ENCODE data around the gene WDR86.
A peak's percentile ranks its signal among the peaks of the same experiment; 100 is the strongest.

WDR86 gene

GRCh38 chr7:151426904-151427704 lies 17.3 kb upstream of the WDR86 start:
- DNase-seq = no peak

- peak; percentile 29 for DNase-seq
Measured at GRCh38 chr7:151426441-151426903, 16.6 kb upstream of the WDR86 start.

- no peak for DNase-seq
Measured at GRCh38 chr7:151425670-151426440, 16.0 kb upstream of the WDR86 start.

- no peak for DNase-seq
Measured at GRCh38 chr7:151424799-151425198, 15.0 kb upstream of the WDR86 start.

- DNase-seq = no peak
Measured at GRCh38 chr7:151423936-151424335, 14.1 kb upstream of the WDR86 start.

GRCh38 chr7:151423226-151423625 lies 13.4 kb upstream of the WDR86 start:
- no peak for DNase-seq

- no peak for DNase-seq
Measured at GRCh38 chr7:151422212-151422611, 12.4 kb upstream of the WDR86 start.

- no peak for DNase-seq
Measured at GRCh38 chr7:151420144-151420543, 10.3 kb upstream of the WDR86 start.

- no peak for DNase-seq
Measured at GRCh38 chr7:151416941-151417315, 7.1 kb upstream of the WDR86 start.

GRCh38 chr7:151416112-151416940 lies 6.5 kb upstream of the WDR86 start:
- DNase-seq = no peak

GRCh38 chr7:151415375-151416105 lies 5.7 kb upstream of the WDR86 start:
- peak; percentile 91 for DNase-seq

- DNase-seq = no peak
Measured at GRCh38 chr7:151413241-151413640, 3.4 kb upstream of the WDR86 start.

- no peak for DNase-seq
Measured at GRCh38 chr7:151412318-151412717, 2.5 kb upstream of the WDR86 start.

GRCh38 chr7:151411551-151411950 lies 1.7 kb upstream of the WDR86 start:
- peak; percentile 64 for DNase-seq

GRCh38 chr7:151410405-151411390 lies 860 bp upstream of the WDR86 start:
- no peak for DNase-seq

- peak; percentile 47 for DNase-seq
Measured at GRCh38 chr7:151408839-151409666, 785 bp downstream of the WDR86 start.

- no peak for DNase-seq
Measured at GRCh38 chr7:151408498-151408838, 1.4 kb downstream of the WDR86 start.

- DNase-seq = no peak
Measured at GRCh38 chr7:151406886-151407583, 2.8 kb downstream of the WDR86 start.

GRCh38 chr7:151406051-151406875 lies 3.6 kb downstream of the WDR86 start:
- no peak for DNase-seq

Measured in NCI-H2029 (cell line).